Muscle of leg (tissue), 11 donors: ENCODE measurements around the gene GAB4. TPM values are rescaled to one million over a fixed set of nuclear protein-coding genes. Genes with fewer than 3 reads are reported as not detected.

Source experiments
- DNase-seq: peaks from one replicate; pipeline ENCODE4 v3.0.0; 2013
- H3K27ac ChIP-seq: one replicate; pipeline ENCODE4 v1.5.1; 2013; ENCODE audit warnings: mild to moderate bottlenecking, low read length, control low read depth
- H3K27me3 ChIP-seq: one replicate; pipeline ENCODE4 v1.6.1; 2013; ENCODE audit warnings: low read length; ENCODE audit not compliant: control insufficient read depth, insufficient read depth
- H3K36me3 ChIP-seq: one replicate; pipeline ENCODE4 v1.6.1; 2013; ENCODE audit warnings: low read length; ENCODE audit not compliant: control insufficient read depth, insufficient read depth
- H3K4me1 ChIP-seq: one replicate; pipeline ENCODE4 v1.6.1; 2013; ENCODE audit warnings: low read length; ENCODE audit not compliant: control insufficient read depth, insufficient read depth
- H3K4me3 ChIP-seq: one replicate; pipeline ENCODE4 v1.5.1; 2013; ENCODE audit warnings: low read length, control low read depth
- H3K9me3 ChIP-seq: replicated peaks from 2 replicates; pipeline ENCODE4 v1.6.1; 2013; ENCODE audit warnings: low read depth, low read length; ENCODE audit not compliant: control insufficient read depth
- WGBS: methylation state at CpG from one replicate; pipeline ENCODE4 v1.1.5; 2013; ENCODE audit warnings: missing lambda C conversion rate; ENCODE audit not compliant: insufficient coverage; 5-methylcytosine and 5-hydroxymethylcytosine counted together
- polyA plus RNA-seq, 8 donors: library from polyadenylated mRNA; unstranded; fragments of 120-200 nt; gene quantifications; one replicate each; pipeline versions ENCODE4 v1.2.1 to v1.2.3, GENCODE V29; 2013; ENCODE audit warnings: inconsistent platforms in 1 of 8, low replicate concordance in 1 of 8; ENCODE audit not compliant: insufficient read length in 8 of 8, insufficient read depth in 1 of 8
- total RNA-seq: library from RNA; stranded (reverse); fragments of 120-200 nt; gene quantifications from one replicate; pipeline ENCODE4 v1.2.4, GENCODE V29; 2013

GAB4 gene
- total and polyA plus RNA-seq, 9 donors, result not detected

DNA sequence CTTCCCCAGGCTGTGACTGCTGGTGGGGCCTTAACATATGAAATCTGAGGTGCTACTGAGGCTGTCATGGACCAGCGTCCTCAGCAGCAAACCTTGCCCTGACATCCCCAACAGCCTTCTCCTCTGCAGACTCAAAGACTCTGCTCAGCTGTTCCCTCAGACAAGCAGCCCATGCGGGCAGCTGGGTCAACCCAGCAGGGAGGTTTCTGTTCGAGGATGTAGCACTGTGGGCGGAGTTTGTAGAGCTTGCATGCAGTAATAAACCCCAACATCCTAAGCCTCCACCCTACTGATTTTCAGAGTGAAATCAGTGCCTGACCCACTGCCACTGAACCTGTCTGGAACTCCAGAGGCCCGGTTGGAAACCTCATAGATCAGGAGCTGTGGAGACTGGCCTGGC, 94.0 kb downstream of the GAB4 start:
- Histone ChIP-seq H3K27ac (no peak overlapping the region), H3K36me3 (no peaks in the 10 kb centered on the region), H3K4me1 (no peaks in the 10 kb centered on the region), H3K4me3 (no peak overlapping the region), H3K27me3 (peaks cover 2% of the 10 kb centered on the region), H3K9me3 (no peaks in the 10 kb centered on the region)
- WGBS, result 33% methylated on average over 1 of the region's 5 CpGs
- DNase-seq, result no peak

DNA sequence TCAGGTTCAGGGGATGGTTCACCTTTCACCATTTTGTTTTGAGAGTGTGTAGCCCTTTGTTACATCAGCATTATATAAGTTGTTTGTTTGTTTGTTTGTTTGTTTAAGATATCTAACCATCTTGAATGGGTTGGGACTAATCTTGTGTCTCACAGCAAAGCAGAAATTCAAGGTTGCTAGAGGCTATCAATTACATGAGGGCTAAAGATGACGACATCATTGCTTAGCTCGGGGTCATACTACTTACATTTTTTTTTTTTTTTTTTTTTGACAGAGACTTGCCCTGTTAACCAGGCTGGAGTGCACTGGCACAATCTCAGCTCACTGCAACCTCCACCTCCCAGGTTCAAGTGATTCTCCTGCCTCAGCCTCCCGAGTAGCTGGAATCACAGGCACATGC, 95.7 kb downstream of the GAB4 start:
- no CpG with 5 or more reads among the region's 3 CpGs for WGBS

More for the DNA sequence above, 95.7 kb downstream of the GAB4 start:
- no peak overlapping the region for H3K4me3 ChIP-seq
- no peaks in the 10 kb centered on the region for H3K36me3 ChIP-seq
- H3K9me3 ChIP-seq, result no peaks in the 10 kb centered on the region
- DNase-seq, result no peak
- no peaks in the 10 kb centered on the region for H3K4me1 ChIP-seq
- H3K27ac ChIP-seq, result no peak overlapping the region
- peaks cover 2% of the 10 kb centered on the region for H3K27me3 ChIP-seq

Other genes starting within 250 kb of the GAB4 start
- not detected for gene XKR3, start 182.8 kb downstream of the GAB4 start, total RNA-seq
- gene XKR3, start 182.8 kb downstream of the GAB4 start, polyA plus RNA-seq, result under 1 TPM in 1 of 8 donors, not detected in 7; 0.12 TPM
- gene IL17RA, start 76.8 kb upstream of the GAB4 start, total RNA-seq, result 2.8 TPM
- gene IL17RA, start 76.8 kb upstream of the GAB4 start, polyA plus RNA-seq, result 1 to 10 TPM; 3.8 to 7.5 (median 4.9) TPM
- 1.2 TPM for gene TMEM121B, start 113.1 kb upstream of the GAB4 start, total RNA-seq
- gene TMEM121B, start 113.1 kb upstream of the GAB4 start, polyA plus RNA-seq, result 1 to 10 TPM; 2.4 to 5.8 (median 3.7) TPM
- 35.7 TPM for gene HDHD5, start 151.1 kb upstream of the GAB4 start, total RNA-seq
- 10 to 100 TPM; 39.2 to 50.0 (median 46.3) TPM for gene HDHD5, start 151.1 kb upstream of the GAB4 start, polyA plus RNA-seq
- 7.4 TPM for gene ADA2, start 211.2 kb upstream of the GAB4 start, total RNA-seq
- gene ADA2, start 211.2 kb upstream of the GAB4 start, polyA plus RNA-seq, result 10 to 100 TPM in 6 of 8 donors, 1 to 10 TPM in 2; 6.8 to 16.1 (median 12.6) TPM